ENCODE results near the gene NSD2. TPM values are rescaled to one million over a fixed set of nuclear protein-coding genes. Genes with fewer than 3 reads are reported as not detected.

Gene NSD2
- total and polyA plus RNA-seq, 2 experiments from 2014 or later: 25.7 to 30.8 TPM

DNA sequence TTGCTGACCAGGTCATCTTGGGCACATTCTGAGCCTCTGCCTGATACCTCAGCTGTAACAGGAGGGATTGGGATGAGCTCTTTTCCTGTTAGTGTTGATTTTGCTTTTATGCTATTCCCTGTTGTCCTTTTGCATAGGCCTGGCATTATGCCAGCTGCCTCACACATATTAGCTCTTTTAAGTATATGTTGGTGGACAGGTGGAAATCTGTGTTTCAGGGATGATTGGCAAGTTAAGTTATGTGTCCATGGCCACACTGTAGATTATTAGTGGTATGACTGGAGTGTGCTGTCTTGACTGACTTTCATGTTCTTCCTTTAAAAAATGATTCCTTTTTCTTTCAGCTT lies 28.9 kb downstream of the NSD2 start:
- Histone ChIP-seq H3K9me2 (replicated peaks; ENCODE audit: insufficient read depth) (no peaks in the 10 kb centered on the region), H3K79me2 (peaks cover 86% of the 10 kb centered on the region), H3K27me3 (no peaks in the 10 kb centered on the region), H2AFZ (no peak overlapping the region), H4K20me1 (ENCODE audit: insufficient read depth, poor library complexity, severe bottlenecking) (peaks cover 20% of the 10 kb centered on the region), H3K4me3 (no peak overlapping the region), H3K27ac (no peak overlapping the region), H3K36me3 (replicated peaks; ENCODE audit: insufficient read depth, low read depth) (no peaks in the 10 kb centered on the region), H3K4me2 (no peak overlapping the region), H3K9me3 (ENCODE audit: low read depth) (no peaks in the 10 kb centered on the region), H3K4me1 (ENCODE audit: insufficient read depth) (peaks cover 4% of the 10 kb centered on the region)
- TF ChIP-seq EZH2 (IDR thresholded peaks at IDR 0.05; ENCODE audit: borderline replicate concordance): no peak
- TF ChIP-seq, protein P1, sequence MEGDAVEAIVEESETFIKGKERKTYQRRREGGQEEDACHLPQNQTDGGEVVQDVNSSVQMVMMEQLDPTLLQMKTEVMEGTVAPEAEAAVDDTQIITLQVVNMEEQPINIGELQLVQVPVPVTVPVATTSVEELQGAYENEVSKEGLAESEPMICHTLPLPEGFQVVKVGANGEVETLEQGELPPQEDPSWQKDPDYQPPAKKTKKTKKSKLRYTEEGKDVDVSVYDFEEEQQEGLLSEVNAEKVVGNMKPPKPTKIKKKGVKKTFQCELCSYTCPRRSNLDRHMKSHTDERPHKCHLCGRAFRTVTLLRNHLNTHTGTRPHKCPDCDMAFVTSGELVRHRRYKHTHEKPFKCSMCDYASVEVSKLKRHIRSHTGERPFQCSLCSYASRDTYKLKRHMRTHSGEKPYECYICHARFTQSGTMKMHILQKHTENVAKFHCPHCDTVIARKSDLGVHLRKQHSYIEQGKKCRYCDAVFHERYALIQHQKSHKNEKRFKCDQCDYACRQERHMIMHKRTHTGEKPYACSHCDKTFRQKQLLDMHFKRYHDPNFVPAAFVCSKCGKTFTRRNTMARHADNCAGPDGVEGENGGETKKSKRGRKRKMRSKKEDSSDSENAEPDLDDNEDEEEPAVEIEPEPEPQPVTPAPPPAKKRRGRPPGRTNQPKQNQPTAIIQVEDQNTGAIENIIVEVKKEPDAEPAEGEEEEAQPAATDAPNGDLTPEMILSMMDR (IDR thresholded peaks at IDR 0.05; ENCODE audit: poor library complexity): no peak
- no peak for TF ChIP-seq EZH2phosphoT487 (IDR thresholded peaks at IDR 0.05; ENCODE audit: low read depth, severe bottlenecking, unreplicated experiment)
- no peak for DNase-seq (ENCODE audit: low spot score)

GRCh38 chr4:1900624-1901023 lies 29.4 kb downstream of the NSD2 start:
- H3K27me3 ChIP-seq: no peaks in the 10 kb centered on the region
- no peak overlapping the region for H3K4me2 ChIP-seq
- H3K79me2 ChIP-seq: peaks cover 86% of the 10 kb centered on the region
- TF ChIP-seq EZH2phosphoT487 (IDR thresholded peaks at IDR 0.05; ENCODE audit: low read depth, severe bottlenecking, unreplicated experiment) (no peak), EZH2 (IDR thresholded peaks at IDR 0.05; ENCODE audit: borderline replicate concordance) (no peak)
- TF ChIP-seq, protein P1 (IDR thresholded peaks at IDR 0.05; ENCODE audit: poor library complexity): no peak
- 87% methylated on average over 16 of the region's 16 CpGs for WGBS (ENCODE audit: low lambda C conversion rate, missing lambda C conversion rate)
- no peak overlapping the region for H2AFZ ChIP-seq
- H3K4me3 ChIP-seq: no peak overlapping the region
- peaks cover 20% of the 10 kb centered on the region for H4K20me1 ChIP-seq (ENCODE audit: insufficient read depth, poor library complexity, severe bottlenecking)
- H3K4me1 ChIP-seq (ENCODE audit: insufficient read depth): peaks cover 4% of the 10 kb centered on the region
- DNase-seq (ENCODE audit: low spot score): no peak
- no peaks in the 10 kb centered on the region for H3K9me2 ChIP-seq (replicated peaks; ENCODE audit: insufficient read depth)
- no peaks in the 10 kb centered on the region for H3K36me3 ChIP-seq (replicated peaks; ENCODE audit: insufficient read depth, low read depth)
- no peaks in the 10 kb centered on the region for H3K9me3 ChIP-seq (ENCODE audit: low read depth)
- H3K27ac ChIP-seq: no peak overlapping the region

DNA sequence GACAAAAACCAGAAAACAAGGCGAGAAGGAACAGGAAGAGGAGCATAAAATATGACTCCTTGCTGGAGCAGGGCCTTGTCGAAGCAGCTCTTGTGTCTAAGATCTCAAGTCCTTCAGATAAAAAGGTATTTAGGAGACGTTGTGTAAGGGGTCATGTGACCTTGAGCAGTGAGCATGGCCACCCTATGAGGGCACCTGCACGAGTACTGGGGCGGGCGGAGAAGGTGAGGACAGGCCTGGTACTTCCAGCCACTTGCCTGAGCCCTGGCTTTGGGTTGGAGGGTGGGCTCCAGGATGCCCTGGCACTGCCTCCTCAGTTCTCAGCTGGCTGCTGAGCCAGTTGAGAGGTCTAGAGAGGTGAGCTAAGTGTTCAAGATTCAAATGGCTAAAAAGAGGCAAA lies 29.9 kb downstream of the NSD2 start:
- H3K79me2 ChIP-seq: peaks cover 84% of the 10 kb centered on the region
- TF ChIP-seq EZH2phosphoT487 (IDR thresholded peaks at IDR 0.05; ENCODE audit: low read depth, severe bottlenecking, unreplicated experiment): no peak
- TF ChIP-seq, protein P1 (IDR thresholded peaks at IDR 0.05; ENCODE audit: poor library complexity): no peak
- no peak for TF ChIP-seq EZH2 (IDR thresholded peaks at IDR 0.05; ENCODE audit: borderline replicate concordance)
- 74% methylated on average over 6 of the region's 6 CpGs for WGBS (ENCODE audit: low lambda C conversion rate, missing lambda C conversion rate)
- H3K27ac ChIP-seq: no peak overlapping the region
- no peak overlapping the region for H3K4me2 ChIP-seq
- no peaks in the 10 kb centered on the region for H3K36me3 ChIP-seq (replicated peaks; ENCODE audit: insufficient read depth, low read depth)
- H4K20me1 ChIP-seq (ENCODE audit: insufficient read depth, poor library complexity, severe bottlenecking): peaks cover 20% of the 10 kb centered on the region
- H3K27me3 ChIP-seq: no peaks in the 10 kb centered on the region
- H2AFZ ChIP-seq: no peak overlapping the region
- H3K4me1 ChIP-seq (ENCODE audit: insufficient read depth): peaks cover 4% of the 10 kb centered on the region
- DNase-seq (ENCODE audit: low spot score): no peak
- no peaks in the 10 kb centered on the region for H3K9me2 ChIP-seq (replicated peaks; ENCODE audit: insufficient read depth)
- no peaks in the 10 kb centered on the region for H3K9me3 ChIP-seq (ENCODE audit: low read depth)
- H3K4me3 ChIP-seq: no peak overlapping the region

DNA sequence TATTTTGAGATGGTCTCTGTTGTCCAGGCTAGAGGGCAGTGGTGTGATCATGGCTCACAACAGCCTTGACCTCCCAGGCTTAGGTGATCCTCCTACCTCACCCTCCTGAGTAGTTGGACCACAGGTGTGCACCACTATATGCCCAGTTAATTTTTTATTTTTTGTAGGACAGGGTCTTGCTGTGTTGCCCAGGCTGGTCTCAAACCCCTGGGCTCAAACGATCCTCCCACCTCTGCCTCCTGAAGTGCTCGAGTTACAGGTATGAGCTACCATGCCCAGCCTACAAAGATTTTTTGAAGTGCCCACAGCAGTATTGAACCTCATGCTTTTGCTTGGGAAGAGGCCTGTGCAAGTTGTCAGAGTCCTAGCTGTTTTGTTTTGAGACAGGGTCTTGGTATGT lies 31.1 kb downstream of the NSD2 start:
- Histone ChIP-seq H3K79me2 (peaks cover 73% of the 10 kb centered on the region), H4K20me1 (ENCODE audit: insufficient read depth, poor library complexity, severe bottlenecking) (peaks cover 14% of the 10 kb centered on the region), H3K4me1 (ENCODE audit: insufficient read depth) (peaks cover 4% of the 10 kb centered on the region), H3K27me3 (no peaks in the 10 kb centered on the region), H3K4me2 (no peak overlapping the region), H3K9me2 (replicated peaks; ENCODE audit: insufficient read depth) (no peaks in the 10 kb centered on the region), H3K27ac (no peak overlapping the region), H3K36me3 (replicated peaks; ENCODE audit: insufficient read depth, low read depth) (no peaks in the 10 kb centered on the region), H3K9me3 (ENCODE audit: low read depth) (no peaks in the 10 kb centered on the region), H2AFZ (no peak overlapping the region), H3K4me3 (no peak overlapping the region)
- DNase-seq (ENCODE audit: low spot score): no peak
- WGBS (ENCODE audit: low lambda C conversion rate, missing lambda C conversion rate): 97% methylated on average over 2 of the region's 2 CpGs
- TF ChIP-seq EZH2phosphoT487 (IDR thresholded peaks at IDR 0.05; ENCODE audit: low read depth, severe bottlenecking, unreplicated experiment) (no peak), EZH2 (IDR thresholded peaks at IDR 0.05; ENCODE audit: borderline replicate concordance) (no peak)
- TF ChIP-seq, protein P1 (IDR thresholded peaks at IDR 0.05; ENCODE audit: poor library complexity): no peak
